Esophagus muscularis mucosa (tissue), 3 donors: ENCODE results near the gene CPA5.

Experiments
- CTCF ChIP-seq, 3 experiments: fragments of 200-600 bp in 2 of 3; fragments of 450-650 bp in 1 of 3; sonication (generic) in 2 of 3; IDR thresholded peaks; one replicate each; pipeline ENCODE4 v1.5.1; 2017 to 2019; ENCODE audit warnings: antibody characterized with exemption in 3 of 3, mild to moderate bottlenecking in 2 of 3, moderate library complexity in 1 of 3
- POLR2A ChIP-seq: fragments of 450-650 bp; IDR thresholded peaks from one replicate; pipeline ENCODE4 v1.6.1; 2017; ENCODE audit warnings: antibody characterized with exemption, moderate library complexity, mild to moderate bottlenecking, low read depth
- POLR2AphosphoS5 ChIP-seq, 2 donors: sonication (generic); formaldehyde crosslinking; IDR thresholded peaks; one replicate each; pipeline ENCODE4 v1.6.1; 2017; ENCODE audit warnings: antibody characterized with exemption in 2 of 2

- TF ChIP-seq POLR2A: no peak
- no peak for TF ChIP-seq CTCF (IDR thresholded peaks at IDR 0.05)
- no peak for TF ChIP-seq POLR2AphosphoS5 (IDR thresholded peaks at IDR 0.05)
These were observed 22.0 kb upstream of the CPA5 start for GRCh38 chr7:130322615-130323014.
